ENCODE data around the gene OR6B1.
"Not testable (repeated sequence)": the region's sequence is repeated elsewhere in the genome, so short reads cannot be mapped to it uniquely, and the experiment has no call there.

OR6B1 gene

DNA sequence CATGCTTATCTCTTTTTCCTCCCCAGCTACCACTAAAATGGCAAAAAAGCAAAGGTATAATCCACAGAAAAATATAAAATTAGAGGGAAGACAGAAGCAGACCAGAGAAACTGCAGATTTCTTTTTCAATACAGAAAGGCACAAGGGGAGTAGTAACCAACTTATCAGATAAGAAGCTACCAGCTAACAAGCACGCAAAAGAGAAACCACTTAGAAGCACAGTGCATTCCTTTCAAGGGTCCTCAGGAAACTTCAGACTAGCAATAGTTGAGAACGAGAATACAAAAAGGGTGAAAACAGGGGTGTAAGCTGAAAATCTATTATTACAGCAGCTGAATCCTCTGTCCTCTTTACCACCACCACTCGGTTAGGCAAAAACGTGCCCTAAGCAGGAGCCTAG is 38.8 kb downstream of the OR6B1 start:
- Histone ChIP-seq H3K4me1 (ENCODE audit: insufficient read depth, low read length) (no peaks in the 10 kb centered on the region), H3K4me2 (ENCODE audit: insufficient read depth, low read length) (no peak overlapping the region), H3K4me3 (ENCODE audit: low read depth in 1 of 2, low read length in 2 of 2) (no peak overlapping the region), H4K20me1 (ENCODE audit: insufficient read depth, low read length) (no peaks in the 10 kb centered on the region), H3K9me3 (ENCODE audit: insufficient read depth, low read length, severe bottlenecking) (no peaks in the 10 kb centered on the region), H2AFZ (ENCODE audit: low read depth, low read length) (no peak overlapping the region), H3K9ac (ENCODE audit: low read depth, low read length) (no peak overlapping the region), H3K36me3 (ENCODE audit: insufficient read depth, low read length) (no peaks in the 10 kb centered on the region), H3K27ac (ENCODE audit: low read length) (no peak overlapping the region), H3K27me3 (ENCODE audit: insufficient read depth, low read length, poor library complexity) (no peaks in the 10 kb centered on the region), H3K79me2 (ENCODE audit: insufficient read depth, low read length) (no peaks in the 10 kb centered on the region)
- TF ChIP-seq EZH2 (IDR thresholded peaks at IDR 0.05; ENCODE audit: borderline replicate concordance, low read depth, low read length, severe bottlenecking) = no peak
- TF ChIP-seq, protein P1, sequence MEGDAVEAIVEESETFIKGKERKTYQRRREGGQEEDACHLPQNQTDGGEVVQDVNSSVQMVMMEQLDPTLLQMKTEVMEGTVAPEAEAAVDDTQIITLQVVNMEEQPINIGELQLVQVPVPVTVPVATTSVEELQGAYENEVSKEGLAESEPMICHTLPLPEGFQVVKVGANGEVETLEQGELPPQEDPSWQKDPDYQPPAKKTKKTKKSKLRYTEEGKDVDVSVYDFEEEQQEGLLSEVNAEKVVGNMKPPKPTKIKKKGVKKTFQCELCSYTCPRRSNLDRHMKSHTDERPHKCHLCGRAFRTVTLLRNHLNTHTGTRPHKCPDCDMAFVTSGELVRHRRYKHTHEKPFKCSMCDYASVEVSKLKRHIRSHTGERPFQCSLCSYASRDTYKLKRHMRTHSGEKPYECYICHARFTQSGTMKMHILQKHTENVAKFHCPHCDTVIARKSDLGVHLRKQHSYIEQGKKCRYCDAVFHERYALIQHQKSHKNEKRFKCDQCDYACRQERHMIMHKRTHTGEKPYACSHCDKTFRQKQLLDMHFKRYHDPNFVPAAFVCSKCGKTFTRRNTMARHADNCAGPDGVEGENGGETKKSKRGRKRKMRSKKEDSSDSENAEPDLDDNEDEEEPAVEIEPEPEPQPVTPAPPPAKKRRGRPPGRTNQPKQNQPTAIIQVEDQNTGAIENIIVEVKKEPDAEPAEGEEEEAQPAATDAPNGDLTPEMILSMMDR (IDR thresholded peaks at IDR 0.05; ENCODE audit: borderline replicate concordance, extremely low read depth, low read length, poor library complexity, severe bottlenecking) = no peak
- ATAC-seq (ENCODE audit: insufficient read depth, low read depth) = no peak
- no peak for DNase-seq

DNA sequence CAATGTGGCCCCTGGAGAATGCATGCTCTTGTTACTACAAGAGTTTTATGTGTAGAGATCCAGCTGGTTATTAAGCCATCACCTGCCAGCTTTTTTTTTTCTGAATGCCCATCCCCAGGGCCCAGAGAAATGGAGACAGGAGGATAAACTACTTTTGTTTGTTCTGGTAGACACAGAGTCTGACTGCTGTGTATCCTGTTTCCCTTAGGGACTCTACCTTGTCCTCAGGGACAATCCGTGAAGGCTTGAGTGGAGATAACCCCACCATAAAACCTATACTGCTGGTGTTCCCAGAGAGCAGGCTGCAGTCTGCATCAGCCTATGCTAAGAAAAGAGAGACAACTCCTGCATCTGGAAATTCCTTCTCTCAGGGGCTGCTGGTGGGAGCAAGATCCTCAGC is 48.5 kb downstream of the OR6B1 start, which contains the start of gene OR2A5:
OR2A5 (plus strand) TSS at position 301 of the 400 bp plus-strand sequence. CDS start 1,454 bp downstream, outside the sequence.
- Histone ChIP-seq H2AFZ (ENCODE audit: low read depth, low read length) (no peak within 1 kb of the TSS), H3K9ac (ENCODE audit: low read depth, low read length) (no peak within 1 kb of the TSS), H3K79me2 (ENCODE audit: insufficient read depth, low read length) (no peaks in the 10 kb centered on the region), H3K4me3 (ENCODE audit: low read depth in 1 of 2, low read length in 2 of 2) (no peak within 1 kb of the TSS), H3K27ac (ENCODE audit: low read length) (no peak within 1 kb of the TSS), H3K4me1 (ENCODE audit: insufficient read depth, low read length) (no peaks in the 10 kb centered on the region), H3K9me3 (ENCODE audit: insufficient read depth, low read length, severe bottlenecking) (no peaks in the 10 kb centered on the region), H3K27me3 (ENCODE audit: insufficient read depth, low read length, poor library complexity) (no peaks in the 10 kb centered on the region), H4K20me1 (ENCODE audit: insufficient read depth, low read length) (no peaks in the 10 kb centered on the region), H3K4me2 (ENCODE audit: insufficient read depth, low read length) (no peak within 1 kb of the TSS), H3K36me3 (ENCODE audit: insufficient read depth, low read length) (no peaks in the 10 kb centered on the region)
- ATAC-seq (ENCODE audit: insufficient read depth, low read depth) (no peak), DNase-seq (no peak)
- TF ChIP-seq, protein P1 (IDR thresholded peaks at IDR 0.05; ENCODE audit: borderline replicate concordance, extremely low read depth, low read length, poor library complexity, severe bottlenecking) = no peak

DNA sequence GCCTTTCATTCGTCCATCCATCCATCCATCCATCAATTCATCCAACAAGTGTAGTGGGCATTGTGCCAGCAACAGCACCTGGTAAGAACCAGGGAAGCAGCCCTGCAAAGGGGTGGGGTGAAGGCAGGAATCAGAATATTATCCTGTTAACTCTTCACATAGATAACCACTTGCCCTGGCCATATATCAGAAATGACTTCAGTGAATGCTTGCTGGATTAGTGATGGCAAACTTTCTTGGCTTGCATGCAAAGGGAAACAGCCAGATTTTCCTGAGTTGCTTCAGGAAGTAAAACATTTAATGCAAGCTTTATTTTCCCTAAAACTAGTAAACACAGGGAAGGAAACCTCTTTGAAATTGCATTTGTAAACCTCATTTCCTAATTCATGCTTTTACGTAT is 49.4 kb downstream of the OR6B1 start:
- Histone ChIP-seq H2AFZ (ENCODE audit: low read depth, low read length) (no peak overlapping the region), H3K79me2 (ENCODE audit: insufficient read depth, low read length) (no peaks in the 10 kb centered on the region)
- TF ChIP-seq EZH2 (IDR thresholded peaks at IDR 0.05; ENCODE audit: borderline replicate concordance, low read depth, low read length, severe bottlenecking) = no peak

DNA sequence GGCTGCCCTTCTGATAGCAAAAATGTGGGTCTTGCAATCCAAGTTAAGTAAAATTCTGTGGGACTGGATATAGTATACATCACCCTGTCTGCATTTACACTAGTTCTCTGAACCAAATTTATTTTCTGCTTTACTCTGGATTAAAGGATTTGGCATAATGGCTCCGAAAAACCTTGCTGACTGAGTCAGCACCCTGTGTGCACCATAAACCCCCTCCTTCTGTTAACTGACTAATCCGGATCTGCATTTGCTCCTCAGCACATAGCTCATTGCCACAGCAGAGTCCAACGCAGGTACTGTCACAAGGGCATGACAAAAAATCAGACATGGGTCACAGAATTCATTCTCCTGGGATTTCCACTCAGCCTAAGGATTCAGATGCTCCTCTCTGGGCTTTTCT is 50.0 kb downstream of the OR6B1 start:
- no peak overlapping the region for H3K27ac ChIP-seq (ENCODE audit: low read length)
- H3K4me1 ChIP-seq (ENCODE audit: insufficient read depth, low read length) = no peaks in the 10 kb centered on the region
- H3K36me3 ChIP-seq (ENCODE audit: insufficient read depth, low read length) = no peaks in the 10 kb centered on the region
- no peak for DNase-seq
- no peaks in the 10 kb centered on the region for H3K27me3 ChIP-seq (ENCODE audit: insufficient read depth, low read length, poor library complexity)
- H3K9me3 ChIP-seq (ENCODE audit: insufficient read depth, low read length, severe bottlenecking) = no peaks in the 10 kb centered on the region
- H3K4me3 ChIP-seq (ENCODE audit: low read depth in 1 of 2, low read length in 2 of 2) = no peak overlapping the region
- TF ChIP-seq, protein P1 (IDR thresholded peaks at IDR 0.05; ENCODE audit: borderline replicate concordance, extremely low read depth, low read length, poor library complexity, severe bottlenecking) = no peak
- TF ChIP-seq EZH2 (IDR thresholded peaks at IDR 0.05; ENCODE audit: borderline replicate concordance, low read depth, low read length, severe bottlenecking) = no peak
- no peak overlapping the region for H3K9ac ChIP-seq (ENCODE audit: low read depth, low read length)
- H3K79me2 ChIP-seq (ENCODE audit: insufficient read depth, low read length) = no peaks in the 10 kb centered on the region
- H2AFZ ChIP-seq (ENCODE audit: low read depth, low read length) = no peak overlapping the region
- no peak overlapping the region for H3K4me2 ChIP-seq (ENCODE audit: insufficient read depth, low read length)
- no peaks in the 10 kb centered on the region for H4K20me1 ChIP-seq (ENCODE audit: insufficient read depth, low read length)
- ATAC-seq (ENCODE audit: insufficient read depth, low read depth) = no peak

More for the DNA sequence above, 49.4 kb downstream of the OR6B1 start:
- H3K9me3 ChIP-seq (ENCODE audit: insufficient read depth, low read length, severe bottlenecking) = no peaks in the 10 kb centered on the region
- no peak for ATAC-seq (ENCODE audit: insufficient read depth, low read depth)
- no peaks in the 10 kb centered on the region for H3K27me3 ChIP-seq (ENCODE audit: insufficient read depth, low read length, poor library complexity)
- no peaks in the 10 kb centered on the region for H3K4me1 ChIP-seq (ENCODE audit: insufficient read depth, low read length)
- no peak overlapping the region for H3K9ac ChIP-seq (ENCODE audit: low read depth, low read length)
- no peak overlapping the region for H3K4me2 ChIP-seq (ENCODE audit: insufficient read depth, low read length)
- no peaks in the 10 kb centered on the region for H3K36me3 ChIP-seq (ENCODE audit: insufficient read depth, low read length)
- H4K20me1 ChIP-seq (ENCODE audit: insufficient read depth, low read length) = no peaks in the 10 kb centered on the region
- no peak for DNase-seq
- H3K4me3 ChIP-seq (ENCODE audit: low read depth in 1 of 2, low read length in 2 of 2) = no peak overlapping the region
- no peak overlapping the region for H3K27ac ChIP-seq (ENCODE audit: low read length)

DNA sequence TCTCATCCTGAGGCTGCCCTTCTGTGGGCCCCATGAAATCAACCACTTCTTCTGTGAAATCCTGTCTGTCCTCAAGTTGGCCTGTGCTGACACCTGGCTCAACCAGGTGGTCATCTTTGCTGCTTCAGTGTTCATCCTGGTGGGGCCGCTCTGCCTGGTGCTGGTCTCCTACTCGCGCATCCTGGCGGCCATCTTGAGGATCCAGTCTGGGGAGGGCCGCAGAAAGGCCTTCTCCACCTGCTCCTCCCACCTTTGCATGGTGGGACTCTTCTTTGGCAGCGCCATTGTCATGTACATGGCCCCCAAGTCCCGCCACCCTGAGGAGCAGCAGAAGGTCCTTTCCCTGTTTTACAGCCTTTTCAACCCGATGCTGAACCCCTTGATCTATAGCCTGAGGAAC is 50.8 kb downstream of the OR6B1 start:
- H3K9me3 ChIP-seq (ENCODE audit: insufficient read depth, low read length, severe bottlenecking); H3K4me3 ChIP-seq (ENCODE audit: low read depth in 1 of 2, low read length in 2 of 2); H3K27me3 ChIP-seq (ENCODE audit: insufficient read depth, low read length, poor library complexity); H3K79me2 ChIP-seq (ENCODE audit: insufficient read depth, low read length); ATAC-seq (ENCODE audit: insufficient read depth, low read depth); H2AFZ ChIP-seq (ENCODE audit: low read depth, low read length); DNase-seq; H3K4me1 ChIP-seq (ENCODE audit: insufficient read depth, low read length); H4K20me1 ChIP-seq (ENCODE audit: insufficient read depth, low read length); H3K36me3 ChIP-seq (ENCODE audit: insufficient read depth, low read length); H3K27ac ChIP-seq (ENCODE audit: low read length); H3K9ac ChIP-seq (ENCODE audit: low read depth, low read length); H3K4me2 ChIP-seq (ENCODE audit: insufficient read depth, low read length): not testable (repeated sequence)
